ENCODE data around the gene OXCT1. TPM values are rescaled to one million over a fixed set of nuclear protein-coding genes. Genes with fewer than 3 reads are reported as not detected.

Gene OXCT1
- total and polyA plus RNA-seq, 2 donors (not counting 3 experiments of a cell fraction or from before 2014, with no cell fraction given) = 12.8 to 37.4 TPM

DNA sequence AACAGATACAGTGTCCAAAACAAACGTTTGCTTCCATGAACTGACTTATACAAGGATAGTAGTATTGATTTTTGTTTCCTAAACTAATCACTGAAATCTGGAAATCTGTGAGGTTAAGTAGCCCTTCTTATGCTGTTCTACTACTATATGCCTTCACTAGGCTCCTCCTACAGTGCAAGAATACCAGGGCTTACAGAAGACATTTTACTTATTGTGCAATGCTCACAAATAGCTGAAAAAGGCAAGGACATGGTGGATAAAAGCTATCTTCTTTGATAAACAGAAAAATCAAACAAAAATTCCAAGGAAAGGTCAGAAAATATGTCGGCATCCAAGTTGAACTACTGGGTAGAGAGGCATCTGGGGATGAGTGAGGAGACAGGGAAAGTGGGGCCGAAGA lies 61.9 kb downstream of the OXCT1 start:
- dilution Hi-C loops (cut with MboI; ENCODE audit: extremely low pct_ligation_motif_present, low sequenced_read_pairs) = no loop called here
- no peak for TF ChIP-seq POLR2AphosphoS5 (IDR thresholded peaks at IDR 0.05; ENCODE audit: insufficient read depth, low read depth, low read length)
- no peak for TF ChIP-seq GATA2 (IDR thresholded peaks at IDR 0.05; ENCODE audit: insufficient read depth, insufficient read length, low read depth, low read length)
- no peak overlapping the region for H3K9ac ChIP-seq (replicated peaks; ENCODE audit: extremely low read depth, insufficient read depth, low read length)
- H3K27ac ChIP-seq (ENCODE audit: insufficient read depth, low read depth, low read length) = no peak overlapping the region
- DNase-seq (ENCODE audit: low read depth, low spot score) (no peak), FAIRE-seq (no peak)
- BruUV-seq (replicated peaks) = no TSS peak
- no peak overlapping the region for H2AFZ ChIP-seq (ENCODE audit: low read depth, low read length)
- no peaks in the 10 kb centered on the region for H3K36me3 ChIP-seq (ENCODE audit: control insufficient read depth in 2 of 2, extremely low read depth in 1 of 2, insufficient read depth in 2 of 2, low read length in 2 of 2)
- intact Hi-C loops (cut with micrococcal nuclease) = no loop called here
- no peak overlapping the region for H3K4me2 ChIP-seq (ENCODE audit: insufficient read depth, low read length)
- H3K4me1 ChIP-seq (ENCODE audit: control insufficient read depth, extremely low read depth, insufficient read depth, low read length) = peaks cover 24% of the 10 kb centered on the region
- H3K79me2 ChIP-seq (ENCODE audit: control insufficient read depth, insufficient read depth, low read length) = no peaks in the 10 kb centered on the region
- H3K9me1 ChIP-seq (replicated peaks; ENCODE audit: control insufficient read depth, extremely low read depth, insufficient read depth, low read length) = no peaks in the 10 kb centered on the region
- no peaks in the 10 kb centered on the region for H3K27me3 ChIP-seq (ENCODE audit: control insufficient read depth in 2 of 2, insufficient read depth in 2 of 2, low read length in 2 of 2)
- H3K9me3 ChIP-seq (replicated peaks; ENCODE audit: control insufficient read depth, insufficient read depth, low read length) = no peaks in the 10 kb centered on the region
- ChIA-PET POLR2A (no interaction called here), CTCF (interaction anchor here (0.9 to 2.7 kb wide), 3 partner anchors 25 to 55 kb away, joined by 3 to 11 read pairs (median 6); no protein-coding TSS in a partner anchor)
- H4K20me1 ChIP-seq (replicated peaks; ENCODE audit: control insufficient read depth, extremely low read depth, insufficient read depth, low read length) = no peaks in the 10 kb centered on the region
- H3K4me3 ChIP-seq (replicated peaks in 1 of 3; ENCODE audit: insufficient read depth in 1 of 3, low read depth in 1 of 3, low read length in 3 of 3) = no peak overlapping the region

DNA sequence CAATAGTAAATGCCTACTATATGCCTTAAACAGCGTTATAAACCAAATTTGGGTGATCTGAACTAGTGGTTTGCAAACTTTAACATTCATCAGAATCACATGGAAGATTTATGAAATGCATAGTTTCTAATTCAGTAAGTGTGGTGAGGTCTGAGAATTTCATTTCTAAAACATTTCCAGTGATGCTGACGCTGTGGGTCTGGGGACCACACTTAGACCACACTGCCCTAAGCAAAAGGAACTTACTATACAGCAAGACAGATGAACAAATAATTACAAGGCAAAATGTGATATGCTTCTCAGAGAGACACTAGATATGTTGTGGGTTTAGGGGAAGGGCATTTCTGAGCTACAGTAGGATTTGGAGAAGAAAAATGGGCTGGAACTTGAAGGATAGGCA lies 72.6 kb downstream of the OXCT1 start:
- ChIA-PET CTCF (no interaction called here), POLR2A (no interaction called here)
- H3K4me1 ChIP-seq (ENCODE audit: control insufficient read depth, extremely low read depth, insufficient read depth, low read length) = peaks cover 35% of the 10 kb centered on the region
- H3K79me2 ChIP-seq (ENCODE audit: control insufficient read depth, insufficient read depth, low read length) = no peaks in the 10 kb centered on the region
- H2AFZ ChIP-seq (ENCODE audit: low read depth, low read length) = no peak overlapping the region
- H3K9me1 ChIP-seq (replicated peaks; ENCODE audit: control insufficient read depth, extremely low read depth, insufficient read depth, low read length) = no peaks in the 10 kb centered on the region
- intact Hi-C loops (cut with micrococcal nuclease) = loop anchor here (10.0 kb wide), 1 partner anchor 1187 kb away; no protein-coding TSS in a partner anchor
- H3K4me2 ChIP-seq (ENCODE audit: insufficient read depth, low read length) = no peak overlapping the region
- DNase-seq (ENCODE audit: low read depth, low spot score) (no peak), FAIRE-seq (no peak)
- no TSS peak for BruUV-seq (replicated peaks)
- H3K27ac ChIP-seq (ENCODE audit: insufficient read depth, low read depth, low read length) = no peak overlapping the region
- H4K20me1 ChIP-seq (replicated peaks; ENCODE audit: control insufficient read depth, extremely low read depth, insufficient read depth, low read length) = no peaks in the 10 kb centered on the region
- no peaks in the 10 kb centered on the region for H3K9me3 ChIP-seq (replicated peaks; ENCODE audit: control insufficient read depth, insufficient read depth, low read length)
- peaks cover 4 to 6% of the 10 kb centered on the region in 2 experiments for H3K36me3 ChIP-seq (ENCODE audit: control insufficient read depth in 2 of 2, extremely low read depth in 1 of 2, insufficient read depth in 2 of 2, low read length in 2 of 2)
- H3K4me3 ChIP-seq (replicated peaks in 1 of 3; ENCODE audit: insufficient read depth in 1 of 3, low read depth in 1 of 3, low read length in 3 of 3) = no peak overlapping the region
- no peaks in the 10 kb centered on the region for H3K27me3 ChIP-seq (ENCODE audit: control insufficient read depth in 2 of 2, insufficient read depth in 2 of 2, low read length in 2 of 2)
- TF ChIP-seq POLR2AphosphoS5 (IDR thresholded peaks at IDR 0.05; ENCODE audit: insufficient read depth, low read depth, low read length) (no peak), GATA2 (IDR thresholded peaks at IDR 0.05; ENCODE audit: insufficient read depth, insufficient read length, low read depth, low read length) (no peak), FOS (IDR thresholded peaks at IDR 0.05; ENCODE audit: borderline replicate concordance, insufficient read depth, low read length) (no peak), JUN (IDR thresholded peaks at IDR 0.05; ENCODE audit: borderline replicate concordance, insufficient read depth, insufficient read length, low read depth) (no peak), EZH2 (IDR thresholded peaks at IDR 0.05; ENCODE audit: borderline replicate concordance, low read depth, low read length, severe bottlenecking) (no peak), MYC (IDR thresholded peaks at IDR 0.05; ENCODE audit: low read depth, low read length) (no peak), POLR2A (IDR thresholded peaks at IDR 0.05; ENCODE audit: low read depth, low read length) (no peak)
- TF ChIP-seq, protein P1, sequence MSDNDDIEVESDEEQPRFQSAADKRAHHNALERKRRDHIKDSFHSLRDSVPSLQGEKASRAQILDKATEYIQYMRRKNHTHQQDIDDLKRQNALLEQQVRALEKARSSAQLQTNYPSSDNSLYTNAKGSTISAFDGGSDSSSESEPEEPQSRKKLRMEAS (IDR thresholded peaks at IDR 0.05; ENCODE audit: insufficient read depth, insufficient read length) = no peak
- TF ChIP-seq, protein P2, sequence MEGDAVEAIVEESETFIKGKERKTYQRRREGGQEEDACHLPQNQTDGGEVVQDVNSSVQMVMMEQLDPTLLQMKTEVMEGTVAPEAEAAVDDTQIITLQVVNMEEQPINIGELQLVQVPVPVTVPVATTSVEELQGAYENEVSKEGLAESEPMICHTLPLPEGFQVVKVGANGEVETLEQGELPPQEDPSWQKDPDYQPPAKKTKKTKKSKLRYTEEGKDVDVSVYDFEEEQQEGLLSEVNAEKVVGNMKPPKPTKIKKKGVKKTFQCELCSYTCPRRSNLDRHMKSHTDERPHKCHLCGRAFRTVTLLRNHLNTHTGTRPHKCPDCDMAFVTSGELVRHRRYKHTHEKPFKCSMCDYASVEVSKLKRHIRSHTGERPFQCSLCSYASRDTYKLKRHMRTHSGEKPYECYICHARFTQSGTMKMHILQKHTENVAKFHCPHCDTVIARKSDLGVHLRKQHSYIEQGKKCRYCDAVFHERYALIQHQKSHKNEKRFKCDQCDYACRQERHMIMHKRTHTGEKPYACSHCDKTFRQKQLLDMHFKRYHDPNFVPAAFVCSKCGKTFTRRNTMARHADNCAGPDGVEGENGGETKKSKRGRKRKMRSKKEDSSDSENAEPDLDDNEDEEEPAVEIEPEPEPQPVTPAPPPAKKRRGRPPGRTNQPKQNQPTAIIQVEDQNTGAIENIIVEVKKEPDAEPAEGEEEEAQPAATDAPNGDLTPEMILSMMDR (IDR thresholded peaks at IDR 0.05; ENCODE audit: extremely low read depth in 1 of 2, insufficient read depth in 1 of 2, low read depth in 1 of 2, low read length in 2 of 2) = no peak
- H3K9ac ChIP-seq (replicated peaks; ENCODE audit: extremely low read depth, insufficient read depth, low read length) = no peak overlapping the region
- dilution Hi-C loops (cut with MboI; ENCODE audit: extremely low pct_ligation_motif_present, low sequenced_read_pairs) = no loop called here
